Subcutaneous abdominal adipose tissue (tissue), 5 donors: ENCODE results near the gene FRAT2.

Experiments
- H3K27ac ChIP-seq: one replicate; pipeline ENCODE4 v1.7.0; 2013; ENCODE audit warnings: low read depth, mild to moderate bottlenecking, inconsistent platforms, low read length, moderate library complexity
- H3K27me3 ChIP-seq, 5 donors: one replicate each; pipeline ENCODE4 v1.7.0; 2013; ENCODE audit warnings: low read length in 5 of 5, inconsistent platforms in 1 of 5; ENCODE audit not compliant: control insufficient read depth in 5 of 5, insufficient read depth in 4 of 5
- H3K36me3 ChIP-seq, 5 donors: one replicate each; pipeline ENCODE4 v1.7.0; 2013; ENCODE audit warnings: low read length in 5 of 5; ENCODE audit not compliant: control insufficient read depth in 5 of 5, insufficient read depth in 5 of 5
- H3K4me1 ChIP-seq, 5 donors: one replicate each; pipeline ENCODE4 v1.7.0; 2013; ENCODE audit warnings: low read length in 5 of 5, mild to moderate bottlenecking in 3 of 5, moderate library complexity in 1 of 5; ENCODE audit not compliant: control insufficient read depth in 5 of 5, insufficient read depth in 5 of 5
- H3K4me3 ChIP-seq, 5 donors: one replicate each; pipeline ENCODE4 v1.7.0; 2013; ENCODE audit warnings: low read length in 5 of 5, low read depth in 1 of 5
- H3K9ac ChIP-seq, 5 donors: one replicate each; pipeline ENCODE4 v1.7.0; 2013; ENCODE audit warnings: low read length in 5 of 5, mild to moderate bottlenecking in 4 of 5, moderate library complexity in 3 of 5
- H3K9me3 ChIP-seq, 5 donors: one replicate each; pipeline ENCODE4 v1.7.0; 2013; ENCODE audit warnings: low read length in 5 of 5; ENCODE audit not compliant: control insufficient read depth in 5 of 5
- donor health status: healthy.
- donor health status: healthy.
- donor health status: healthy.
- donor health status: healthy.
- donor health status: healthy.

The FRAT2 gene

DNA sequence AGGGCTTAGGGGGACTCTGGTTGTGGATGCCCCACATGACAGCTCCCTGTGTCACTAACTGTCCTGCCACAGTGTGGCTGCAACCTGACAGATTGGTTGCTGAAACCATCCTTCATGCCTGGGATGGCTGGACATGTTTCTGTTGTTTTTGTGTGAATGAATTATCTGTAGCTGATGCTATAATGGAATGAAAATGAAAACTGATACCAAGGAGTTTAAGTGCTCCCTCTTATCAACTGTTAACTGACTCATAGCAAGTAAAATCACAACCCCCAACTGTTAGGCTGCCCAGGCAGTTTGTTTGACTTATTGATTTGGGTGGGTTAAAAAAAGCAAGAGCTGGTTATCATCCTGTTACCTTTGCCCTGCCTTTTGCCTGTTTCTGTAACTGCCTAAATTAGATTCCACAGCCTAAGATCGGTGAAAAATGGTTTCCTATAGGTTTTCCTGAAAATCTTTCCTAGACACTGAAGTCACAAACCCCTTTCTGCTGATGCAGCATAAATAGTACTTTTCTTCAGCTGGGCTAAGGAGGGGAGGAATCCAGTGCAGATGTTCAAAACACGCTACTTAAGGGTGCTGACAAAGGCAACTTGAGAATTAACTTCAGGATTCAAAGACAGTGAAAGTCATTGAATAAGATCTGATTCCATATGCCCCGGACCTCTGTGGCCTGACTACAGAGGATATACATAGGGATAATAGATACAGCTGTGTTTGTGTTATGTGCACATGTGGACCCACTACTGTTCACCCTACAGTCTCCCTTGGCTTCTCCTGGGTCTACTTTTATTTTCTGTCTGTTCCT is 5.7 kb downstream of the FRAT2 start:
- H3K9me3 ChIP-seq = no peaks in the 10 kb centered on the region

DNA sequence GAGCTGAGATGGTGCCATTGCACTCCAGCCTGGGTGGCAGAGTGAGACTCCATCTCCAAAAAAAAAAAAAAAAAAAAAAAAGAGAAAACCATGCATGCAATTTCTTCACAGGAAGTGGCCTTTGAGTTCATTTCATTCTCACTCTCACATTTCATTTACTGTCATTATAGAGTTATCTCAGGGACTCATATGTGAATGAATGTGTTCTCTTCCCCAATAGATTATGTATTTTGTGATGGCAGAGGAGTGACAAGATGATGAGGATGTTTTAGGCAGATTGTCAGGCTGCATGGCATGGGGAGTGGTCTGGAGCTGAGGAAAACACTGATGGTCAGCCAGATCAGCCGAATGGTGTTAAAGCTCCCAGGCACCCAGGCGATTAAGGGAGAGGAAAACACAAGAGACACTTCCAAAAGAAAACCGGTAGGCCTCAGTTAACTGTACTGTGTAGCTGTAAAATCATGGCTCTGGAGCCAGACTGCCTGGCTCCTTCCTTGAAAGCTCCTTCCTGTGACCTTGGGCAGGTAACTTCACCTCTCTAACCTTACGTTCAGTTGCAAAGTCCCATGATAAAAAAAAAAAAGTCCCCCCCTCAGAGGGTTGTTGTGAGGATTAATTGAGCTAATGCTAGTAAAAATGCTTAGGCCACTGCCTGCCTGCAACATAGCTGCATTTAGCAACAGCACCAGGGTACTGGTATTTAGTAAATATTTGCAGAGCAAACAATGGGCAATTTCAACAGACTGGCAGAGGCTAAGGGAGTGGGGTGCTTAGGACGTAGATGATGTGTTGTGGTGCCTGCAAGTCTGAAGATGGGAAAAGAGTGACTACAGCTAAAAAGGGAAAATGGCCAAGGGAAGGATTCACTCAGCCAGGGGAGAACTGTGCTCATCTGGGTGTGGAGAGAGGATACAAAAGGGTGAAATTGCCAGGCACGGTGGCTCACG is 6.9 kb downstream of the FRAT2 start:
- Histone ChIP-seq H3K9ac (no peak overlapping the region), H3K36me3 (peaks cover 2 to 14% (median 9%) of the 10 kb centered on the region in 5 donors), H3K27ac (no peak overlapping the region), H3K4me1 (peaks cover 2 to 28% (median 26%) of the 10 kb centered on the region in 5 donors), H3K9me3 (no peaks in the 10 kb centered on the region), H3K27me3 (no peaks in the 10 kb centered on the region), H3K4me3 (no peak overlapping the region)

More for the DNA sequence above, 5.7 kb downstream of the FRAT2 start:
- H3K27ac ChIP-seq = no peak overlapping the region
- H3K4me1 ChIP-seq = peaks cover 2 to 40% (median 38%) of the 10 kb centered on the region in 5 donors
- no peaks in the 10 kb centered on the region for H3K27me3 ChIP-seq
- H3K9ac ChIP-seq = no peak overlapping the region
- peaks cover 2 to 14% (median 9%) of the 10 kb centered on the region in 5 donors for H3K36me3 ChIP-seq
- no peak overlapping the region for H3K4me3 ChIP-seq

DNA sequence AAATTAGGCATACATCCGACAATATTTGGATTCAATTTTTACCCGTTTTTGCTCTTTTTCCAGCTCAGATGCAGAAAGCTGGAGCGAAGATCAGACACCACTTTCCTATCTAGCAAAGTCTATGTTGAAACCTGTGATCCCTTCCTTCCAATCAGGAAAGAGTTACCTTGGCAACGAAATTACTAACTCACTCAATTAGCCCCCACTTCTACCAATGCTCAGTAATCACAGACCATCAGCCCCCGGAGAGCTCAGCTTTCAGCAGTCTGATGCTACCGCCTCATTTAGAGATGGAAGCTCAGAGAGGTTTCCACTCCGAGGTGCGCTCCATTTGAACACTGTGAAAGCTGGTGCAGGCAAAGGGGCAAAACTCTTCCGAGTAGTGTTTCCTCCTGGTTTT is 8.8 kb downstream of the FRAT2 start:
- H3K9ac ChIP-seq = no peak overlapping the region

DNA sequence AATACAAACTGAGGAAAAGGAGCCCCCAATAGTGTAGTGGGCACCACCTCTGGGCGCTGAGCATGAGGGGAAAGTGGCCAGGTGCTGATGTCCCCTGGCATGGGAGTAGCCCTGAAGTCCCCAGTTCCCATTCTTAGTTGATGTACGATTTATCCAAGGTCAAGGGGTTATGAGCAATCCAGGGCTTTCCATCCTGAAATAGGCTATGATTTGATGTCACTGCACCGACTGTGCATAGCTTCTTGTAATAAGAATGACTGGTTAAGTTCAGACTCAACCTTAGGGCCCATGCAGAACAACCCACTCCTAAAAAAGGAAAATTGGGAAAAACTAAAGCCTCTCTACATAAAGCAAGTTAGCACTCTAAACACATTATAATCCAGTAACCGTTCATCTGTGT is 11.0 kb downstream of the FRAT2 start:
- peaks cover 0 to 3% (median 1%) of the 10 kb centered on the region in 5 donors for H3K36me3 ChIP-seq
- no peak overlapping the region for H3K27ac ChIP-seq
- H3K4me1 ChIP-seq = peaks cover 4 to 30% (median 29%) of the 10 kb centered on the region in 5 donors
- no peak overlapping the region for H3K9ac ChIP-seq
- H3K4me3 ChIP-seq = no peak overlapping the region
- no peaks in the 10 kb centered on the region for H3K27me3 ChIP-seq
- no peaks in the 10 kb centered on the region for H3K9me3 ChIP-seq

More for the DNA sequence above, 8.8 kb downstream of the FRAT2 start:
- Histone ChIP-seq H3K36me3 (peaks cover 2 to 14% (median 9%) of the 10 kb centered on the region in 5 donors), H3K27me3 (no peaks in the 10 kb centered on the region), H3K27ac (no peak overlapping the region), H3K9me3 (no peaks in the 10 kb centered on the region), H3K4me1 (peaks cover 4 to 28% (median 24%) of the 10 kb centered on the region in 5 donors), H3K4me3 (no peak overlapping the region)

DNA sequence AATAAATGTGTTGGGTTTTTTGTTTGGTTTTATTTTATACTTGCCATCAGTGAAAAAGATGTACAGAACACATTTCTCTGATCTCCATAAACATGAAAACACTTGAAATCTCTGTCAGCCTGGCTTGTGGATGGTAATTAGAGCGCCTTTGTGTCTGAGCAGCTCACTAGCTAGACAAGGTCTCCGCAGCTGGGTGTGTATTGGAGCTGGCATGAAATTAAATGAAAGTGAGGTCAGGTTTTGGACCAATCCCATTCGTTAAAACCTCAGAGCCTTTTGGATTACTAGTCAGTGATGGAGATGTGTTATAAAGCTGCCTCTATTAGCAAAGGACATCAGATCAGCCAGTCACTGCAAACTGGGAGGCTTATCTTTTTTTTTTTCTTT is 12.7 kb downstream of the FRAT2 start:
- no peaks in the 10 kb centered on the region for H3K36me3 ChIP-seq
- no peak overlapping the region for H3K27ac ChIP-seq
- H3K9me3 ChIP-seq = no peaks in the 10 kb centered on the region
- peak overlapping the region in 1 of 5 donors; percentile 65 for H3K4me3 ChIP-seq
- H3K27me3 ChIP-seq = no peaks in the 10 kb centered on the region
- peak overlapping the region in 1 of 5 donors; percentile 14 for H3K9ac ChIP-seq
- peaks cover 4 to 34% (median 30%) of the 10 kb centered on the region in 5 donors for H3K4me1 ChIP-seq

DNA sequence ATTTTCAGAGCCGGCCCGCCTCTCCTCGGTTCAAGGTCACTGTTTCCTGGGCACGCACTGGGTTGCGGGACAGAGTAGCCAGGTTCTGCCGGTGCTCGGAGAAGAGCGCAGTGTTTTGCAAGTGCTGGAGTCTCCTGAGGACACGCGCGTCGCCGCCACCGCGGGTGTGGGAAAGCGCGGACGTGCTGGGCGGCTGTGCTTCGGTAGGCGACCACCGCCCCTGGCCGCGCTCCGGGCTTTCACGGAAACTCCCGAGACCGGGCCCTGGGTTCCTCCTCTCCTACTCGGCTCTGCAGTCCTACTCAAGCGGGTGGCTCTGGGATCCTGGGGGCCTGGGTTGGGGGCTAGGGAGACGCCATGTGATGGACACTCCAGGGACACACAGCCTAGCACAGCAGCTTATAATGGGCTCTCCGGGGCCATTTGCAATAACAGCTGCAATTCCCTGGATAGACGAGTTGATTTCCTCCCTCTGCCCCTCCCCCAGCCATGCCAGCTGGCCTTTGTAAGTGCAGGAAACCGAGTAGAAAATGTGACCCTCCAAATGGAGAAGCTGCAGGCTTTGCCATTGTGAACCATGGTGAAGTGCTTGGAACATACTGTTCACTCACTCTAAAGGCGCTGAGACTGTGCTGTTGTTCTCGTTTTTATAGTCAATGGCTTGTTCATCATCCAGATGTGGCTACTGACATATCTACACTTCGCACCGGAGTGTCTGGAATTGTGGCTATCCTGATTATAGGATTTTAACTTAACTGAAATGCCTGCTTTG is 13.3 kb downstream of the FRAT2 start:
- Histone ChIP-seq H3K27me3 (no peaks in the 10 kb centered on the region), H3K9me3 (no peaks in the 10 kb centered on the region), H3K4me3 (peak overlapping the region; percentile 65 to 88 (median 70)), H3K36me3 (no peaks in the 10 kb centered on the region), H3K9ac (peak overlapping the region in 1 of 5 donors; percentile 51), H3K4me1 (peaks cover 4 to 34% (median 30%) of the 10 kb centered on the region in 5 donors), H3K27ac (no peak overlapping the region)

DNA sequence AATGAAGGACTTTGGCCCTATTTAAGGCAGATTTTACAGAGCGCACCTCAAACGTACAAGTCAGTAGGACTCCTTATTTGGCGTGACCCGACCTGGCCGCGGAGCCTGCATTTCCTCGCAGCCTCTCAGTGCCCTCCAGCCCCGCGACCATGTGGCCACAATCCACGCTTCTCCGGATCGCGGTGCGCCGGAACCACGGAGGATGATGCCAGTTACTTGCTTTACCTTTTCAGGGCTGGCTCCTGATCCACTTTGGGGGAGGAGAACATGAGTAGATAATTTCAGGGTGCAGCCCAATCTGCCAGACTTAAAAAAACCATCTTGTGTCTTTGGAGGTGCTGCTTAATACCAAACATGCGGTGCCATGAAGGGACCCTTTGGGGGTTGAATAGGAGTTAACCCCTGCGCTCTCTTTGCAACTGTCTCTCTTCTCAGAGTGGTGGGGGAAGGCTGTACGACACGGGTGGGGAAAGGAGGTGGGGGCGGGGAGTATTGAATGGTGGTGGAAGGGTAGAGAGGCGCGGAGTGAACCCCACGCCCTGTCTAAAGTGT is 14.0 kb downstream of the FRAT2 start:
- Histone ChIP-seq H3K9me3 (no peaks in the 10 kb centered on the region), H3K27ac (peak overlapping the region; percentile 16), H3K4me3 (peak overlapping the region; percentile 65 to 88 (median 70)), H3K4me1 (peaks cover 4 to 34% (median 30%) of the 10 kb centered on the region in 5 donors), H3K36me3 (no peaks in the 10 kb centered on the region), H3K9ac (peak overlapping the region in 4 of 5 donors; percentile 51 to 72 (median 57)), H3K27me3 (no peaks in the 10 kb centered on the region)

DNA sequence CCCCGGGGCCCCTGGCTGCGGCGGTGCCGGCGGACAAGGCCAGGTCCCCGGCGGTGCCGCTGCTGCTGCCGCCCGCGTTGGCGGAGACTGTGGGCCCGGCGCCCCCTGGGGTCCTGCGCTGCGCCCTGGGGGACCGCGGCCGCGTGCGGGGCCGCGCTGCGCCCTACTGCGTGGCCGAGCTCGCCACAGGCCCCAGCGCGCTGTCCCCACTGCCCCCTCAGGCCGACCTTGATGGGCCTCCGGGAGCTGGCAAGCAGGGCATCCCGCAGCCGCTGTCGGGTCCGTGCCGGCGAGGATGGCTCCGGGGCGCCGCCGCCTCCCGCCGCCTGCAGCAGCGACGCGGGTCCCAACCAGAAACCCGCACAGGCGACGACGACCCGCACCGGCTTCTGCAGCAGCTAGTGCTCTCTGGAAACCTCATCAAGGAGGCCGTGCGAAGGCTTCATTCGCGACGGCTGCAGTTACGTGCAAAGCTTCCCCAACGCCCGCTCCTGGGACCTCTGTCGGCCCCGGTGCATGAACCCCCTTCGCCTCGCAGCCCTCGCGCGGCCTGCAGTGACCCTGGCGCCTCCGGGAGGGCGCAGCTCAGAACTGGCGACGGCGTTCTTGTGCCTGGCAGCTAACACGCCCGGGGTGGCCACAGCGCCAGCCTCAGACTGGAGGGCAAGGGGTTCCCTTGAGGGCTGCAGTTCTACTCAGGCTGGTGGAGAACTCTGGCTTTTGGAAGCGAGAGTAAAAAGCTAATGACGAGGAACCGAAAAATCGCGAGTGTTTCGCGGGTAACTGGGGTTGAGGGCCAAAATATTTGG is 14.7 kb downstream of the FRAT2 start:
- H3K36me3 ChIP-seq = no peaks in the 10 kb centered on the region
- H3K9me3 ChIP-seq = no peaks in the 10 kb centered on the region
- H3K27me3 ChIP-seq = no peaks in the 10 kb centered on the region
- H3K9ac ChIP-seq = peak overlapping the region in 4 of 5 donors; percentile 51 to 86 (median 68)
- H3K4me1 ChIP-seq = peaks cover 4 to 34% (median 30%) of the 10 kb centered on the region in 5 donors
- H3K4me3 ChIP-seq = peak overlapping the region; percentile 65 to 88 (median 70)
- H3K27ac ChIP-seq = peak overlapping the region; percentile 16
